GM12878 (cell line): ENCODE results near the gene FARS2. TPM values are rescaled to one million over a fixed set of nuclear protein-coding genes. Genes with fewer than 3 reads are reported as not detected.

Source experiments
- ATAC-seq: fragments of 200-7000 bp; cut with Tn5 transposase; 3 replicates; pipeline ENCODE4 v1.9.1; 2020; ENCODE audit warnings: mild to moderate bottlenecking, moderate library complexity
- BruUV-seq: library from RNA; stranded (reverse); fragments of 400-500 nt; replicated peaks from 2 replicates; lab custom pipeline; 2021; lab: Mats Ljungman, UMichigan
- CTCF ChIA-PET: fragments of 300-600 bp; sonication (Branson Sonifier 250); formaldehyde crosslinking; extraction: SDS; loops from one replicate; lab custom pipeline; 2021; ENCODE audit warnings: inconsistent platforms; lab: Yijun Ruan, JAX
- POLR2A ChIA-PET: fragments of 350-600 bp; formaldehyde crosslinking; extraction: SDS; loops from one replicate; lab custom pipeline; 2021; ENCODE audit warnings: inconsistent platforms; lab: Charles Lee
- RAD21 ChIA-PET: fragments of 300-600 bp; sonication (Branson Sonifier 250); formaldehyde crosslinking; loops from one replicate; lab custom pipeline; 2023; ENCODE audit warnings: antibody characterized with exemption; ENCODE audit not compliant: unreplicated experiment; lab: Charles Lee
- SMC1A ChIA-PET: fragments of 300-600 bp; sonication (Branson Sonifier 250); formaldehyde crosslinking; loops from one replicate; lab custom pipeline; 2023; ENCODE audit not compliant: unreplicated experiment, uncharacterized antibody; lab: Charles Lee
- DNase-seq: peaks from one replicate; pipeline ENCODE4 v3.0.0-alpha.2; 2011; ENCODE audit warnings: low read depth, low spot score
- FAIRE-seq: peaks from 3 replicates; lab custom pipeline; 2011; peaks lifted over from hg19 to GRCh38; lab: Jason Lieb, UNC
- H2AFZ ChIP-seq: 2 replicates; pipeline ENCODE4 v1.6.0; 2011; ENCODE audit warnings: low read depth, low read length, control low read depth; ENCODE audit not compliant: control insufficient read depth
- H3K27ac ChIP-seq: 2 replicates; pipeline ENCODE4 v1.5.1; 2011; ENCODE audit warnings: control low read depth; ENCODE audit not compliant: control insufficient read depth, insufficient read depth
- H3K27me3 ChIP-seq, 2 experiments: replicated peaks in 1 of 2; 2 replicates each; pipeline versions ENCODE4 v1.6.0 to v1.6.1; 2011; ENCODE audit warnings: low read length in 1 of 2; ENCODE audit not compliant: control insufficient read depth in 2 of 2, insufficient read depth in 2 of 2
- H3K36me3 ChIP-seq, 2 experiments: 2 replicates each; pipeline ENCODE4 v1.5.1; 2011; ENCODE audit warnings: low read length in 1 of 2; ENCODE audit not compliant: control insufficient read depth in 2 of 2, insufficient read depth in 2 of 2
- H3K4me1 ChIP-seq: 2 replicates; pipeline ENCODE4 v1.6.1; 2011; ENCODE audit warnings: mild to moderate bottlenecking, low read length, moderate library complexity, mixed read lengths; ENCODE audit not compliant: control insufficient read depth, insufficient read depth
- H3K4me2 ChIP-seq: 2 replicates; pipeline ENCODE4 v1.6.0; 2011; ENCODE audit warnings: control low read depth; ENCODE audit not compliant: control insufficient read depth, insufficient read depth
- H3K4me3 ChIP-seq: fragments of 200-600 bp; sonication (generic); 2 replicates; pipeline ENCODE4 v1.5.1; 2016
- H3K79me2 ChIP-seq: 2 replicates; pipeline ENCODE4 v1.6.0; 2011; ENCODE audit warnings: low read length; ENCODE audit not compliant: control insufficient read depth, insufficient read depth
- H3K9ac ChIP-seq: 2 replicates; pipeline ENCODE4 v1.8.0; 2011; ENCODE audit warnings: low read length, control low read depth, mixed read lengths; ENCODE audit not compliant: control insufficient read depth, insufficient read depth
- H3K9me3 ChIP-seq: replicated peaks from 3 replicates; pipeline ENCODE4 v1.5.1; 2011; ENCODE audit warnings: mild to moderate bottlenecking, low read length; ENCODE audit not compliant: control insufficient read depth, insufficient read depth
- H4K20me1 ChIP-seq: 2 replicates; pipeline ENCODE4 v1.6.0; 2011; ENCODE audit not compliant: control insufficient read depth, insufficient read depth
- CBFB ChIP-seq: IDR thresholded peaks from 2 replicates; pipeline ENCODE4 v1.6.1; 2016; ENCODE audit warnings: antibody characterized with exemption, low read depth
- CTCF ChIP-seq, 3 experiments: IDR thresholded peaks in 2 of 3; conservative IDR thresholded peaks in 1 of 3; 2 replicates each; pipeline ENCODE4 v1.5.1; 2011; ENCODE audit warnings: low read depth in 3 of 3, low read length in 3 of 3, mild to moderate bottlenecking in 3 of 3, control low read depth in 2 of 3, moderate library complexity in 2 of 3, inconsistent platforms in 1 of 3, mixed read lengths in 1 of 3; ENCODE audit not compliant: control insufficient read depth in 2 of 3, insufficient read depth in 1 of 3; ENCODE audit errors: extremely low read depth in 1 of 3
- E2F4 ChIP-seq: IDR thresholded peaks from 2 replicates; pipeline ENCODE4 v1.6.1; 2012; ENCODE audit warnings: low read depth, low read length, improper control_type of control experiment
- KAT2A ChIP-seq: conservative IDR thresholded peaks from 2 replicates; pipeline ENCODE4 v1.6.1; 2011; ENCODE audit warnings: low read depth, low read length; ENCODE audit not compliant: control insufficient read depth
- KDM1A ChIP-seq: fragments of 200-600 bp; sonication (generic); IDR thresholded peaks from 2 replicates; pipeline ENCODE4 v1.6.1; 2016; ENCODE audit warnings: borderline replicate concordance
- LARP7 ChIP-seq: fragments of 450-650 bp; IDR thresholded peaks from 2 replicates; pipeline ENCODE4 v1.6.1; 2017; ENCODE audit warnings: mild to moderate bottlenecking
- MXI1 ChIP-seq: fragments of 150-350 bp; IDR thresholded peaks from 2 replicates; pipeline ENCODE4 v1.6.1; 2011; ENCODE audit warnings: low read depth, mild to moderate bottlenecking, inconsistent platforms, low read length, improper control_type of control experiment
- NFIC ChIP-seq: IDR thresholded peaks from 2 replicates; pipeline ENCODE4 v1.6.1; 2012; ENCODE audit warnings: low read depth, mild to moderate bottlenecking, inconsistent platforms, low read length, moderate library complexity
- NFXL1 ChIP-seq: fragments of 450-650 bp; IDR thresholded peaks from 2 replicates; pipeline ENCODE4 v1.6.1; 2017; ENCODE audit warnings: antibody characterized with exemption, mild to moderate bottlenecking, borderline replicate concordance
- NFYB ChIP-seq: IDR thresholded peaks from 2 replicates; pipeline ENCODE4 v1.6.1; 2011; ENCODE audit warnings: low read depth, mild to moderate bottlenecking, low read length, improper control_type of control experiment, moderate library complexity; ENCODE audit not compliant: insufficient read depth
- PBX3 ChIP-seq: IDR thresholded peaks from 2 replicates; pipeline ENCODE4 v1.6.1; 2011; ENCODE audit warnings: mild to moderate bottlenecking, low read depth, low read length, moderate library complexity; ENCODE audit not compliant: insufficient replicate concordance
- RAD51 ChIP-seq: fragments of 450-650 bp; IDR thresholded peaks from 2 replicates; pipeline ENCODE4 v1.6.1; 2016; ENCODE audit warnings: moderate library complexity, mild to moderate bottlenecking, inconsistent platforms
- RBBP5 ChIP-seq: fragments of 200-600 bp; sonication (generic); conservative IDR thresholded peaks from 2 replicates; pipeline ENCODE4 v1.6.1; 2016
- SP1 ChIP-seq: IDR thresholded peaks from one replicate; pipeline ENCODE4 v1.6.1; 2011; ENCODE audit warnings: low read depth, low read length
- TAF1 ChIP-seq: IDR thresholded peaks from 2 replicates; pipeline ENCODE4 v1.6.1; 2011; ENCODE audit warnings: mild to moderate bottlenecking, low read depth, low read length, borderline replicate concordance
- ZNF24 ChIP-seq: fragments of 450-650 bp; IDR thresholded peaks from 2 replicates; pipeline ENCODE4 v1.6.1; 2017; ENCODE audit warnings: antibody characterized with exemption, mild to moderate bottlenecking
- ZNF384 ChIP-seq: IDR thresholded peaks from 2 replicates; pipeline ENCODE4 v1.6.1; 2012; ENCODE audit warnings: low read depth, mild to moderate bottlenecking, low read length, improper control_type of control experiment, borderline replicate concordance
- ZNF687 ChIP-seq: fragments of 450-650 bp; IDR thresholded peaks from 2 replicates; pipeline ENCODE4 v1.6.1; 2017; ENCODE audit warnings: mild to moderate bottlenecking, moderate library complexity
- ZZZ3 ChIP-seq: IDR thresholded peaks from 2 replicates; pipeline ENCODE4 v1.6.1; 2011; ENCODE audit warnings: low read depth; ENCODE audit not compliant: control insufficient read depth, insufficient read length
- WGBS: methylation state at CpG from one replicate; pipeline ENCODE4 v1.1.6; 2016; ENCODE audit warnings: low lambda C conversion rate; ENCODE audit not compliant: insufficient replicate concordance, insufficient coverage; ENCODE audit errors: missing lambda C conversion rate; 5-methylcytosine and 5-hydroxymethylcytosine counted together
- in situ Hi-C: fragments of 300-500 bp; cut with MboI; formaldehyde crosslinking; loops from 9 replicates; pipeline ENCODE4 v1.14.3; 2018; ENCODE audit warnings: mixed read lengths
- intact Hi-C: fragments of 100-400 bp; cut with micrococcal nuclease; formaldehyde crosslinking; loops from one replicate; pipeline ENCODE4 v1.14.2; 2022; ENCODE audit not compliant: unreplicated experiment
- polyA plus RNA-seq, 11 experiments: library from polyadenylated mRNA; depleted of rRNA in 4 of 11; unstranded in 6 of 11; stranded (reverse) in 5 of 11; fragments of >200 nt; fragmentation: Nextera tagmentation in 4 of 11; fragmentation: Illumina TruSeq in 1 of 11; extraction: Ambion mirVana in 4 of 11; extraction: Trizol in 1 of 11; gene quantifications; 1 replicate in 1 of 11; 2 replicates in 10 of 11; pipeline versions ENCODE4 v1.2.1 to v1.2.3, GENCODE V29; 2011 to 2016; ENCODE audit warnings: inconsistent platforms in 2 of 11, missing spikeins in 2 of 11, low read depth in 1 of 11
- total RNA-seq, 4 experiments: library from RNA; depleted of rRNA in 3 of 4; stranded (reverse); fragments of >200 nt in 3 of 4; fragmentation: Illumina TruSeq in 1 of 4; extraction: Trizol in 1 of 4; gene quantifications; 2 replicates each; pipeline versions ENCODE4 v1.2.1 to v1.2.3, GENCODE V29; 2013 to 2021

FARS2 gene
- total and polyA plus RNA-seq, 10 of the 15 experiments (the other 5 are each of a cell fraction or from before 2014, with no cell fraction given), result 16.8 to 46.7 (median 25.6) TPM

- ChIA-PET POLR2A (no interaction called here), CTCF (no interaction called here), RAD21 (no interaction called here), SMC1A (no interaction called here)
- Histone ChIP-seq H2AFZ (no peak overlapping the region), H3K4me1 (no peaks in the 10 kb centered on the region), H3K27ac (no peak overlapping the region), H3K4me2 (no peak overlapping the region), H4K20me1 (no peaks in the 10 kb centered on the region), H3K9me3 (no peaks in the 10 kb centered on the region), H3K9ac (no peak overlapping the region), H3K79me2 (no peaks in the 10 kb centered on the region), H3K4me3 (no peak overlapping the region), H3K36me3 (no peaks in the 10 kb centered on the region), H3K27me3 (no peaks in the 10 kb centered on the region)
- BruUV-seq, result no TSS peak
- in situ Hi-C loops (no loop called here), intact Hi-C loops (no loop called here)
- TF ChIP-seq RBBP5 (no peak), ZNF24 (no peak), E2F4 (no peak), PBX3 (no peak), KAT2A (no peak), MXI1 (no peak), TAF1 (no peak), ZZZ3 (no peak), LARP7 (no peak), CBFB (no peak), ZNF384 (no peak), RAD51 (no peak), NFYB (no peak), NFIC (no peak), CTCF (IDR thresholded peaks at IDR 0.05 in 2 of 3, conservative IDR thresholded peaks at IDR 0.05 in 1 of 3; ENCODE audit: control insufficient read depth in 2 of 3, extremely low read depth in 1 of 3, insufficient read depth in 1 of 3, low read depth in 3 of 3, low read length in 3 of 3) (no peak), ZNF687 (no peak), NFXL1 (no peak), KDM1A (no peak), SP1 (no peak)
- WGBS, result 97% methylated on average over 3 of the region's 3 CpGs
- DNase-seq (no peak), FAIRE-seq (no peak), ATAC-seq (no peak)
These were observed 178.4 kb downstream of the FARS2 start for GRCh38 chr6:5439749-5440148.
